ENCODE data around the gene CPS1. TPM values are rescaled to one million over a fixed set of nuclear protein-coding genes. Genes with fewer than 3 reads are reported as not detected.

Gene CPS1
- total RNA-seq, 1 experiment from 2014 or later, result 0.84 TPM

DNA sequence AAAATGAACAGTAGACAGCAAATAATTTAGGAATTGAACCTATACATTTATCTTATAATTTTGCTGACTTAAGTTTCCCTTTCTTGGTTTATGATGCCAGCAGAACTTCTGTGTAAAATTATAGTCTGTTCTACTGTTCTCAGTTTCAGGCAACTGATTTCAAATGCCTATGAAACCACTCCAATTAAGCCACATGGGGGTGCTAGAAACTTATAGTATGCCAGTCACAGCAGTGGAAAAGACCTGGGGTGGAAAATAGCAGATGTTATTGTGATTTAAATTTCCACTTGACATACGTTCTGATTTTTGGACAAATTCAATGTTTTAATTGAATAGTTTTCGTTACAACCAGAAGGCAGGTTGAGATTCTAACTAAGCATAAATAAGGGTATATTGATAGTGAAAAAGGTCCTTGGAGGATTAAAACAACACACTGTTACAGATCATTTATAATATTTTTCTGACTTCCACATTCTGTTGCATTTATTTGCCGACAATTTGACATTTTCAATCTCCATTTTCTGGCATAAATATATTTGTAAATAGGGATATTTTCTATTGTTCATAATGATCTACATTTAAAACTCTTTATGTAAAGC, 61.4 kb downstream of the CPS1 start:
- H3K9me3 ChIP-seq, result no peaks in the 10 kb centered on the region
- intact Hi-C loops (cut with micrococcal nuclease; ENCODE audit: unreplicated experiment), result loop anchor here (1.0 to 5.0 kb wide), 3 partner anchors 416 to 540 kb away; no protein-coding TSS in a partner anchor
- Mint-ChIP-seq H3K9me3 (ENCODE audit: unreplicated experiment) (no peaks in the 10 kb centered on the region), H3K4me1 (ENCODE audit: low read depth, unreplicated experiment) (no peaks in the 10 kb centered on the region), H3K4me3 (ENCODE audit: unreplicated experiment) (no peak overlapping the region), H3K27ac (ENCODE audit: unreplicated experiment) (no peak overlapping the region), H3K36me3 (ENCODE audit: insufficient read depth, unreplicated experiment) (no peaks in the 10 kb centered on the region), H3K27me3 (ENCODE audit: insufficient read depth, unreplicated experiment) (no peaks in the 10 kb centered on the region)
- H3K4me3 ChIP-seq (ENCODE audit: low read depth, low read length), result no peak overlapping the region
- TF ChIP-seq, protein P1, sequence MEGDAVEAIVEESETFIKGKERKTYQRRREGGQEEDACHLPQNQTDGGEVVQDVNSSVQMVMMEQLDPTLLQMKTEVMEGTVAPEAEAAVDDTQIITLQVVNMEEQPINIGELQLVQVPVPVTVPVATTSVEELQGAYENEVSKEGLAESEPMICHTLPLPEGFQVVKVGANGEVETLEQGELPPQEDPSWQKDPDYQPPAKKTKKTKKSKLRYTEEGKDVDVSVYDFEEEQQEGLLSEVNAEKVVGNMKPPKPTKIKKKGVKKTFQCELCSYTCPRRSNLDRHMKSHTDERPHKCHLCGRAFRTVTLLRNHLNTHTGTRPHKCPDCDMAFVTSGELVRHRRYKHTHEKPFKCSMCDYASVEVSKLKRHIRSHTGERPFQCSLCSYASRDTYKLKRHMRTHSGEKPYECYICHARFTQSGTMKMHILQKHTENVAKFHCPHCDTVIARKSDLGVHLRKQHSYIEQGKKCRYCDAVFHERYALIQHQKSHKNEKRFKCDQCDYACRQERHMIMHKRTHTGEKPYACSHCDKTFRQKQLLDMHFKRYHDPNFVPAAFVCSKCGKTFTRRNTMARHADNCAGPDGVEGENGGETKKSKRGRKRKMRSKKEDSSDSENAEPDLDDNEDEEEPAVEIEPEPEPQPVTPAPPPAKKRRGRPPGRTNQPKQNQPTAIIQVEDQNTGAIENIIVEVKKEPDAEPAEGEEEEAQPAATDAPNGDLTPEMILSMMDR (IDR thresholded peaks at IDR 0.05; ENCODE audit: insufficient read depth in 1 of 2, low read depth in 1 of 2, low read length in 1 of 2, severe bottlenecking in 1 of 2, unreplicated experiment in 1 of 2), result peak; percentile 60 to 72
- no peaks in the 10 kb centered on the region for H3K4me1 ChIP-seq
- H3K27me3 ChIP-seq (replicated peaks; ENCODE audit: control insufficient read depth, insufficient read depth, low read length), result no peaks in the 10 kb centered on the region
- peak in 1 of 2 experiments; percentile 52 for DNase-seq
- CTCF ChIA-PET, result no interaction called here
- no peaks in the 10 kb centered on the region for H3K36me3 ChIP-seq (ENCODE audit: control insufficient read depth, insufficient read depth, low read length)
- POLR2A ChIA-PET, result no interaction called here
- no TSS peak for BruUV-seq (replicated peaks)

DNA sequence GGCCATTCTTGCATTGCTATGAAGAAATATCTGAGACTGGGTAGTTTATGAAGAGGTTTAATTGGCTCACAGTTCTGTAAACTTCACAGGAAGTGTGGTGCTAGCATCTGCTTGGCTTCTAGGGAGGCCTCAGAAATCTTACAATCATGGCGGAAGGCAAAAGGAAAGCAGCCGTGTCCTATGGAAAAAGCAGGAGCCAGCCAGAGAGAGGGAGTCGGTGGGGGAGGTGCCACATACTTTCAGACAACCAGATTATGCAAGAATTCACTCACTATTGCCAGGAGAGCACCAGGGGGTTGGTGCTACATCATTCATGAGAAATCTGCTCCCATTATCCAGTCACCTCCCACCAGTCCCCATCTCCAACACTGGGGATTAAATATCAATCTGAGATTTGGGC, 64.1 kb downstream of the CPS1 start:
- Histone ChIP-seq H3K36me3 (ENCODE audit: control insufficient read depth, insufficient read depth, low read length) (no peaks in the 10 kb centered on the region), H3K9me3 (no peaks in the 10 kb centered on the region), H3K4me1 (no peaks in the 10 kb centered on the region), H3K27me3 (replicated peaks; ENCODE audit: control insufficient read depth, insufficient read depth, low read length) (no peaks in the 10 kb centered on the region), H3K4me3 (ENCODE audit: low read depth, low read length) (no peak overlapping the region)
- peak in 1 of 2 experiments; percentile 2 for DNase-seq
- ChIA-PET POLR2A (no interaction called here), CTCF (no interaction called here)
- Mint-ChIP-seq H3K4me1 (ENCODE audit: low read depth, unreplicated experiment) (no peaks in the 10 kb centered on the region), H3K4me3 (ENCODE audit: unreplicated experiment) (no peak overlapping the region), H3K9me3 (ENCODE audit: unreplicated experiment) (no peaks in the 10 kb centered on the region), H3K27ac (ENCODE audit: unreplicated experiment) (no peak overlapping the region), H3K27me3 (ENCODE audit: insufficient read depth, unreplicated experiment) (no peaks in the 10 kb centered on the region), H3K36me3 (ENCODE audit: insufficient read depth, unreplicated experiment) (no peaks in the 10 kb centered on the region)
- intact Hi-C loops (cut with micrococcal nuclease; ENCODE audit: unreplicated experiment), result no loop called here
- no TSS peak for BruUV-seq (replicated peaks)
- TF ChIP-seq, protein P1 (IDR thresholded peaks at IDR 0.05; ENCODE audit: insufficient read depth in 1 of 2, low read depth in 1 of 2, low read length in 1 of 2, severe bottlenecking in 1 of 2, unreplicated experiment in 1 of 2), result no peak

DNA sequence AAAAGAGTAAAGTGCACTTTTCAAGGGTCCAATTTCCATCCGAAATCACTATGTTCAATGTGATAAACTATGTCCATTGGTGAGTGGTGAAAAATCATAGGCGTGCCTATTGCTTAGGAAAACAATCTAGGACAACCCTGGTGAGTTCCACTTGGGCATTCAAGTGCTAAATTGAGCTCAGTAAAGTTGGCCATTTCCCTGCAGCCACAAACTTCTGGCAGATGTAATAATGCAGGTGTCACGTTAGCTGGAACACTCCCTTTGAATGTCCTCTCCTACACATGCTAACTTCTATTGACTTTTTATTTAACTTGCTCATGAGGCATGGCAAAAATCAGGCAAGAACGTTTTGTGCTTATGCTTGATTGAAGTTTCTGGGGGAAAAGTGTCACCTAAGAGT, 67.1 kb downstream of the CPS1 start:
- DNase-seq, result no peak
- Mint-ChIP-seq H3K9me3 (ENCODE audit: unreplicated experiment) (no peaks in the 10 kb centered on the region), H3K4me1 (ENCODE audit: low read depth, unreplicated experiment) (no peaks in the 10 kb centered on the region), H3K27me3 (ENCODE audit: insufficient read depth, unreplicated experiment) (no peaks in the 10 kb centered on the region), H3K27ac (ENCODE audit: unreplicated experiment) (no peak overlapping the region), H3K36me3 (ENCODE audit: insufficient read depth, unreplicated experiment) (no peaks in the 10 kb centered on the region), H3K4me3 (ENCODE audit: unreplicated experiment) (no peak overlapping the region)
- Histone ChIP-seq H3K9me3 (no peaks in the 10 kb centered on the region), H3K4me3 (ENCODE audit: low read depth, low read length) (no peak overlapping the region), H3K36me3 (ENCODE audit: control insufficient read depth, insufficient read depth, low read length) (no peaks in the 10 kb centered on the region), H3K4me1 (no peaks in the 10 kb centered on the region), H3K27me3 (replicated peaks; ENCODE audit: control insufficient read depth, insufficient read depth, low read length) (no peaks in the 10 kb centered on the region)
- TF ChIP-seq, protein P1 (IDR thresholded peaks at IDR 0.05; ENCODE audit: insufficient read depth in 1 of 2, low read depth in 1 of 2, low read length in 1 of 2, severe bottlenecking in 1 of 2, unreplicated experiment in 1 of 2), result no peak
- intact Hi-C loops (cut with micrococcal nuclease; ENCODE audit: unreplicated experiment), result no loop called here
- no TSS peak for BruUV-seq (replicated peaks)
- ChIA-PET POLR2A (no interaction called here), CTCF (no interaction called here)

Data from Caco-2 (cell line).